NCI-H128 (cell line): ENCODE results near the gene NRROS.
A peak's percentile ranks its signal among the peaks of the same experiment; 100 is the strongest.
"Not testable (repeated sequence)": the region's sequence is repeated elsewhere in the genome, so short reads cannot be mapped to it uniquely, and the experiment has no call there.

Experiments
- DNase-seq: peaks from one replicate; lab custom pipeline; 2025; ENCODE audit not compliant: unreplicated experiment; lab: John Stamatoyannopoulos, UW

The NRROS gene

GRCh38 chr3:196639483-196640296 lies at the start of gene NRROS:
TSS of gene NRROS (plus strand) at chr3:196639694. CDS start at chr3:196654540, 14,846 bp downstream.
- no peak for DNase-seq

- DNase-seq: no peak
These were observed 49.2 kb upstream of the NRROS start for GRCh38 chr3:196590279-196590678.

- no peak for DNase-seq
These were observed 43.1 kb upstream of the NRROS start for GRCh38 chr3:196596355-196596754.

- not testable (repeated sequence) for DNase-seq
These were observed 41.3 kb upstream of the NRROS start for GRCh38 chr3:196597971-196598733.

GRCh38 chr3:196599734-196600128 lies 39.8 kb upstream of the NRROS start:
- no peak for DNase-seq

GRCh38 chr3:196600359-196600758 lies 39.1 kb upstream of the NRROS start:
- no peak for DNase-seq

GRCh38 chr3:196602673-196603072 lies 36.8 kb upstream of the NRROS start:
- no peak for DNase-seq

GRCh38 chr3:196603683-196604082 lies 35.8 kb upstream of the NRROS start:
- DNase-seq: no peak

- DNase-seq: peak; percentile 10
These were observed 34.9 kb upstream of the NRROS start for GRCh38 chr3:196604548-196604947.

GRCh38 chr3:196608693-196609092 lies 30.8 kb upstream of the NRROS start:
- no peak for DNase-seq

- DNase-seq: peak; percentile 75
These were observed 30.1 kb upstream of the NRROS start for GRCh38 chr3:196609343-196609775.

GRCh38 chr3:196609805-196610515 lies 29.5 kb upstream of the NRROS start:
- DNase-seq: no peak

- no peak for DNase-seq
These were observed 27.6 kb upstream of the NRROS start for GRCh38 chr3:196611761-196612483.

- DNase-seq: not testable (repeated sequence)
These were observed 24.3 kb upstream of the NRROS start for GRCh38 chr3:196615234-196615633.

- no peak for DNase-seq
These were observed 22.2 kb upstream of the NRROS start for GRCh38 chr3:196617256-196617655.

- DNase-seq: no peak
These were observed 20.3 kb upstream of the NRROS start for GRCh38 chr3:196619223-196619622.

GRCh38 chr3:196619627-196620026 lies 19.9 kb upstream of the NRROS start:
- not testable (repeated sequence) for DNase-seq

- no peak for DNase-seq
These were observed 19.3 kb upstream of the NRROS start for GRCh38 chr3:196620161-196620604.

GRCh38 chr3:196620684-196621083 lies 18.8 kb upstream of the NRROS start:
- DNase-seq: no peak

GRCh38 chr3:196621611-196622010 lies 17.9 kb upstream of the NRROS start:
- DNase-seq: no peak
